K562 (cell line): ENCODE measurements around the gene CD4. TPM values are rescaled to one million over a fixed set of nuclear protein-coding genes. Genes with fewer than 3 reads are reported as not detected.

Experiments used
- ATAC-seq: fragments of 200-7000 bp; cut with Tn5 transposase; 3 replicates; pipeline ENCODE4 v1.9.1; 2020; ENCODE audit warnings: moderate library complexity
- BruUV-seq: library from RNA; stranded (reverse); fragments of 400-500 nt; replicated peaks from 2 replicates; lab custom pipeline; 2021; lab: Mats Ljungman, UMichigan
- CTCF ChIA-PET: fragments of 300-600 bp; formaldehyde crosslinking; extraction: SDS; loops from one replicate; lab custom pipeline; 2021; ENCODE audit warnings: low intra/inter-chr PET ratio; lab: Yijun Ruan, JAX
- POLR2A ChIA-PET: fragments of 300-600, 350-650 bp; sonication (Branson Sonifier 250); formaldehyde crosslinking; extraction: SDS; loops from one replicate; lab custom pipeline; 2021; ENCODE audit warnings: antibody characterized with exemption, inconsistent platforms; lab: Yijun Ruan, JAX
- DNase-seq, 4 experiments: peaks; one replicate each; pipeline versions ENCODE4 v3.0.0 to v3.0.0-alpha.2; 2011 to 2018; ENCODE audit warnings: low spot score in 3 of 4, mixed read lengths in 3 of 4; ENCODE audit errors: extremely low read depth in 1 of 4
- FAIRE-seq: peaks from 2 replicates; lab custom pipeline; 2011; peaks lifted over from hg19 to GRCh38; lab: Jason Lieb, UNC
- H2AFZ ChIP-seq: 2 replicates; pipeline ENCODE4 v1.6.0; 2011; ENCODE audit warnings: low read depth, low read length, control low read depth, inconsistent platforms
- H3K27ac ChIP-seq: fragments of 200-600 bp; 3 replicates; pipeline ENCODE4 v1.8.0; 2011; ENCODE audit warnings: low read depth, mild to moderate bottlenecking, control low read depth, inconsistent platforms, low read length, moderate library complexity, mixed read lengths; ENCODE audit errors: extremely low read depth
- H3K27me3 ChIP-seq, 2 experiments: fragments of 300-600 bp in 1 of 2; 2 replicates in 1 of 2; 3 replicates in 1 of 2; pipeline versions ENCODE4 v1.6.0 to v1.8.0; 2011; ENCODE audit warnings: inconsistent platforms in 2 of 2, low read length in 2 of 2, mild to moderate bottlenecking in 1 of 2, mixed read lengths in 1 of 2, moderate library complexity in 1 of 2; ENCODE audit not compliant: control insufficient read depth in 2 of 2, insufficient read depth in 2 of 2
- H3K36me3 ChIP-seq: fragments of 300-600 bp; 3 replicates; pipeline ENCODE4 v1.8.0; 2011; ENCODE audit warnings: mild to moderate bottlenecking, low read length, inconsistent platforms; ENCODE audit not compliant: control insufficient read depth, insufficient read depth
- H3K4me1 ChIP-seq, 2 experiments: fragments of 200-600 bp in 1 of 2; replicated peaks in 1 of 2; 2 replicates in 1 of 2; 3 replicates in 1 of 2; pipeline versions ENCODE4 v1.5.1 to v1.8.0; 2011; ENCODE audit warnings: inconsistent platforms in 2 of 2, low read length in 2 of 2, mild to moderate bottlenecking in 1 of 2, mixed read lengths in 1 of 2, moderate library complexity in 1 of 2; ENCODE audit not compliant: control insufficient read depth in 2 of 2, insufficient read depth in 2 of 2
- H3K4me2 ChIP-seq: 2 replicates; pipeline ENCODE4 v1.6.1; 2011; ENCODE audit warnings: low read length, control low read depth, inconsistent platforms, mixed read lengths; ENCODE audit not compliant: insufficient read depth
- H3K4me3 ChIP-seq: fragments of 200-600 bp; sonication (generic), shearing (Covaris generic); 2 replicates; pipeline ENCODE4 v1.5.1; 2016; ENCODE audit warnings: control low read depth, inconsistent platforms
- H3K79me2 ChIP-seq: fragments of 200-600 bp; 3 replicates; pipeline ENCODE4 v1.8.0; 2011; ENCODE audit warnings: low read length, inconsistent platforms; ENCODE audit not compliant: control insufficient read depth, insufficient read depth
- H3K9ac ChIP-seq, 2 experiments: 2 replicates each; pipeline versions ENCODE4 v1.6.0 to v1.6.1; 2011; ENCODE audit warnings: low read depth in 2 of 2, low read length in 2 of 2, control low read depth in 1 of 2, inconsistent platforms in 1 of 2, mild to moderate bottlenecking in 1 of 2, mixed read lengths in 1 of 2; ENCODE audit not compliant: insufficient read depth in 1 of 2
- H3K9me1 ChIP-seq: one replicate; pipeline ENCODE4 v1.6.0; 2011; ENCODE audit warnings: inconsistent platforms, mild to moderate bottlenecking, low read length, moderate library complexity; ENCODE audit not compliant: control insufficient read depth, insufficient read depth
- H3K9me3 ChIP-seq: replicated peaks from 2 replicates; pipeline ENCODE4 v1.5.1; 2011; ENCODE audit warnings: low read depth, low read length, inconsistent platforms; ENCODE audit not compliant: control insufficient read depth, insufficient read depth
- H4K20me1 ChIP-seq: replicated peaks from 2 replicates; pipeline ENCODE4 v1.6.1; 2011; ENCODE audit warnings: low read length, inconsistent platforms, mixed read lengths; ENCODE audit not compliant: control insufficient read depth, insufficient read depth
- POLR2B ChIP-seq: fragments of 450-650 bp; IDR thresholded peaks from 2 replicates; pipeline ENCODE4 v1.6.1; 2018; ENCODE audit warnings: low read depth; ENCODE audit not compliant: partially characterized antibody
- POLR2G ChIP-seq: fragments of 200-400 bp; formaldehyde crosslinking; IDR thresholded peaks from 2 replicates; pipeline ENCODE4 v1.6.1; 2017; ENCODE audit warnings: low read depth, mild to moderate bottlenecking, antibody characterized with exemption, low read length, moderate library complexity
- POLR2H ChIP-seq: IDR thresholded peaks from 2 replicates; pipeline ENCODE4 v1.6.1; 2016; ENCODE audit warnings: missing genetic modification characterization, low read depth, mild to moderate bottlenecking, control low read depth, missing compliant biosample characterization, moderate library complexity
- RFX5 ChIP-seq: IDR thresholded peaks from 2 replicates; pipeline ENCODE4 v1.6.1; 2011; ENCODE audit warnings: low read depth, mild to moderate bottlenecking, improper control_type of control experiment, low read length
- SRSF3 ChIP-seq: fragments of 200-400 bp; formaldehyde crosslinking; IDR thresholded peaks from 2 replicates; pipeline ENCODE4 v1.6.1; 2016; ENCODE audit warnings: mild to moderate bottlenecking, low read length, moderate library complexity; ENCODE audit not compliant: insufficient read depth
- ZBTB9 ChIP-seq: fragments of 450-650 bp; formaldehyde crosslinking; IDR thresholded peaks from 2 replicates; pipeline ENCODE4 v1.4.0; 2020; ENCODE audit warnings: mild to moderate bottlenecking, moderate library complexity
- ZFP36 ChIP-seq: fragments of 150-350 bp; IDR thresholded peaks from 2 replicates; pipeline ENCODE4 v1.6.1; 2018; ENCODE audit warnings: low read length, low read depth; ENCODE audit not compliant: partially characterized antibody
- ZNF124 ChIP-seq: sonication (generic); formaldehyde crosslinking; IDR thresholded peaks from 2 replicates; pipeline ENCODE4 v1.8.1; 2022; ENCODE audit warnings: missing genetic modification reagents
- ZNF239 ChIP-seq: fragments of 250-450 bp; sonication (Bioruptor Pico); IDR thresholded peaks from 2 replicates; pipeline ENCODE4 v1.4.0; 2020; ENCODE audit warnings: mild to moderate bottlenecking
- ZNF778 ChIP-seq: fragments of 450-650 bp; formaldehyde crosslinking; IDR thresholded peaks from 2 replicates; pipeline ENCODE4 v1.4.0; 2020; ENCODE audit warnings: mild to moderate bottlenecking, moderate library complexity
- WGBS: fragments of 100-300 bp; shearing (Covaris generic); methylation state at CpG from one replicate; pipeline ENCODE4 v1.1.6; 2016; ENCODE audit warnings: low coverage, mixed read lengths; ENCODE audit not compliant: insufficient coverage; ENCODE audit errors: missing lambda C conversion rate; 5-methylcytosine and 5-hydroxymethylcytosine counted together
- in situ Hi-C: fragments of 300-500 bp; cut with MboI; formaldehyde crosslinking; loops from 4 replicates; pipeline ENCODE4 v1.15.0; 2018; ENCODE audit warnings: inconsistent platforms, mixed read lengths
- intact Hi-C: fragments of 100-400 bp; cut with micrococcal nuclease; formaldehyde crosslinking; loops from 2 replicates; pipeline ENCODE4 v1.14.2; 2022
- polyA plus RNA-seq, 8 experiments: library from polyadenylated mRNA; depleted of rRNA in 4 of 8; stranded (reverse) in 5 of 8; unstranded in 3 of 8; fragments of >200 nt; fragmentation: Nextera tagmentation in 2 of 8; fragmentation: Illumina TruSeq in 1 of 8; extraction: Ambion mirVana in 2 of 8; extraction: Trizol in 1 of 8; gene quantifications; 2 replicates each; pipeline versions ENCODE4 v1.2.1 to v1.2.3, GENCODE V29; 2011 to 2014; ENCODE audit warnings: inconsistent platforms in 1 of 8, missing spikeins in 1 of 8
- total RNA-seq, 7 experiments: library from RNA; depleted of rRNA in 6 of 7; stranded (reverse); fragments of >200 nt in 6 of 7; fragmentation: Illumina TruSeq in 2 of 7; extraction: Trizol in 2 of 7; gene quantifications; 2 replicates each; pipeline versions ENCODE4 v1.2.1 to v1.2.3, GENCODE V29; 2011 to 2021; ENCODE audit warnings: low replicate concordance in 1 of 7

CD4 gene
- total and polyA plus RNA-seq, 9 of the 15 experiments (the other 6 are each of a cell fraction or from before 2014, with no cell fraction given): 0.06 to 0.27 (median 0.09) TPM; not detected in 5

GRCh38 chr12:6772331-6772695 lies 17.0 kb upstream of the CD4 start, which contains the start of gene LAG3:
TSS of gene LAG3 (plus strand) at chr12:6772520. CDS start at chr12:6772853, 333 bp downstream.
- CTCF ChIA-PET: no interaction called here
- no peak for FAIRE-seq
- Histone ChIP-seq H2AFZ (no peak within 1 kb of the TSS), H3K27ac (no peak within 1 kb of the TSS), H3K4me3 (no peak within 1 kb of the TSS), H3K9me3 (no peaks in the 10 kb centered on the region), H3K36me3 (peaks cover 32% of the 10 kb centered on the region; the same call in 2 of the 3 replicates), H4K20me1 (no peaks in the 10 kb centered on the region), H3K9me1 (no peaks in the 10 kb centered on the region), H3K9ac (peak within 1 kb of the TSS in 1 of 2 experiments; percentile 58; a peak in 1 of 4 replicates), H3K79me2 (peaks cover 22% of the 10 kb centered on the region), H3K4me2 (no peak within 1 kb of the TSS), H3K27me3 (no peaks in the 10 kb centered on the region; a peak in 1 of 5 replicates), H3K4me1 (peaks cover 10 to 34% of the 10 kb centered on the region in 2 experiments; a peak in 4 of 5 replicates)
- no TSS peak for BruUV-seq
- no peak for ATAC-seq
- POLR2A ChIA-PET: interaction anchor here (0.6 to 1.3 kb wide), 5 partner anchors 9 to 353 kb away, joined by 3 to 5 read pairs (median 3); no protein-coding TSS in a partner anchor
- in situ Hi-C loops (no loop called here), intact Hi-C loops (no loop called here)
- TF ChIP-seq RFX5: no peak
- 0 out of 2 replicates have a peak, but pooled peaks have one; percentile 26 for TF ChIP-seq POLR2G
- WGBS: no CpG with 5 or more reads among the region's 15 CpGs
- DNase-seq: peak in 1 of 4 experiments; percentile 13

- H2AFZ ChIP-seq: no peak overlapping the region
- no peak overlapping the region for H3K4me2 ChIP-seq
- intact Hi-C loops (no loop called here), in situ Hi-C loops (no loop called here)
- no peak for ATAC-seq
- DNase-seq: no peak
- H3K36me3 ChIP-seq: peaks cover 32% of the 10 kb centered on the region; the same call in 2 of the 3 replicates
- WGBS: 56% methylated on average over 13 of the region's 21 CpGs
- H3K79me2 ChIP-seq: peaks cover 16% of the 10 kb centered on the region
- no peak overlapping the region for H3K27ac ChIP-seq
- POLR2A ChIA-PET: interaction anchor here (0.6 to 1.0 kb wide), 4 partner anchors 50 to 352 kb away, joined by 3 read pairs; partner anchors contain the start of gene COPS7A
- no peak for FAIRE-seq
- TF ChIP-seq ZNF778 (CRISPR knock-in tag): no peak
- TF ChIP-seq POLR2B: no peak
- no peak for TF ChIP-seq SRSF3
- no peak for TF ChIP-seq ZNF239
- no peak for TF ChIP-seq ZNF124
- no peak for TF ChIP-seq ZBTB9
- TF ChIP-seq POLR2G: 0 out of 2 replicates have a peak, but pooled peaks have one; percentile 21
- TF ChIP-seq POLR2H (tag): no peak
- no peak for TF ChIP-seq ZFP36
- H3K9me1 ChIP-seq: no peaks in the 10 kb centered on the region
- no peaks in the 10 kb centered on the region; a peak in 1 of 5 replicates for H3K27me3 ChIP-seq
- H3K4me1 ChIP-seq: peaks cover 10 to 38% of the 10 kb centered on the region in 2 experiments; a peak in 4 of 5 replicates
- H3K9me3 ChIP-seq: no peaks in the 10 kb centered on the region
- no TSS peak for BruUV-seq
- H4K20me1 ChIP-seq: no peaks in the 10 kb centered on the region
- H3K4me3 ChIP-seq: no peak overlapping the region
- CTCF ChIA-PET: no interaction called here
- peak overlapping the region in 1 of 2 experiments; percentile 58; a peak in 1 of 4 replicates for H3K9ac ChIP-seq
Observed at GRCh38 chr12:6772726-6773589, 16.4 kb upstream of the CD4 start.
